LHCN-M2 (cell line): Measurements from ENCODE around the gene PCDH19. TPM values are rescaled to one million over a fixed set of nuclear protein-coding genes. Genes with fewer than 3 reads are reported as not detected.

Experiments
- DNase-seq: peaks from one replicate; pipeline ENCODE4 v3.0.0-alpha.2; 2012; ENCODE audit warnings: low read depth
- total RNA-seq: library from RNA; depleted of rRNA; stranded (reverse); fragments of >200 nt; gene quantifications from 2 replicates; pipeline ENCODE4 v1.2.3, GENCODE V29; 2014; rRNA removed

Gene PCDH19
- total RNA-seq, 1 experiment from 2014 or later = not detected

DNA sequence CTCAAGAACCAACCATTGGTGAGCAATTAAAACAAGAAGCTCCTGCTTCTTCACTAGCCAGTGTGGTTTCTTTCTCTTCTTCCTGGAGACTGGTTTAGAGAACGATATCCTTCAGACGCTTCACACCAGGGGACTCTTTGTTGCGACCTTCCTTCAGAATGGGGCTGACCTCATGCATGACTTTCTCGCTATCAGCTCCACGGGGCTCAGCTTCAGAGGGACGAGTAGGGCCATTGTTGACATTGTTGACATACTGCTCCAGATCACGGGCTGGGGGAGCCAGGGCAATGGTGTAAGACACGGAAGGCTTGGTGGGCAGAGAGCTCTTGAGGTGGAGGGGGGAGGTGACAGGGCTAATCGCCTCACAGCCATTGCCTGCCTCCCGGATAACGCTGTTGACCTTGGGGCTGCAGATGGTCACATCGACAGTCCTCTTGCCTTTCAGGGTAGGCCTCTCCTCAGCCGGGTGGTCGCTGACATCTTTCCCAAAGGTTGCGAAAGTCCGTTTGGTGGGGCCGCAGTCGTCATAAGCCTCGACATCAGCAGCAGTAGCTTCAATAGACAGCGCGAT, 113.8 kb downstream of the PCDH19 start:
- no peak for DNase-seq

DNA sequence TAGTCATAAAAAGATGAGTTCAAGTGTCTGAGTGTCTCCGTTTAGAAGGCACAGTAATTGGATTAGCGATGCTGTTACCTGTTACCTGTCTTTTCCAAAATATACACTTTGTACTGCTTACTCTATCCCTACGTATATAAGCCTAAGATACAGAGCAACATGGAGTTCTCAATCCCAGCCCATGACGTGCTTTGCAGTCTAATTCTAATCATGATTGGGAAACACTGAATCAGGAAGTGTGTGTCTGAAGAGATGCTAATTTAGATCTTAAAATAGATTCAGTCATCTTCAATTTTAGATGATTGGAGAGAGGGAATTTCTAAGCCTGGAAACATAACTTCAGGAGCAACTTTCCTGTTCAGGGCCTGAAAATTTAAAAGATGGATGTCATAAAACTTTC, 115.1 kb downstream of the PCDH19 start:
- DNase-seq = no peak

DNA sequence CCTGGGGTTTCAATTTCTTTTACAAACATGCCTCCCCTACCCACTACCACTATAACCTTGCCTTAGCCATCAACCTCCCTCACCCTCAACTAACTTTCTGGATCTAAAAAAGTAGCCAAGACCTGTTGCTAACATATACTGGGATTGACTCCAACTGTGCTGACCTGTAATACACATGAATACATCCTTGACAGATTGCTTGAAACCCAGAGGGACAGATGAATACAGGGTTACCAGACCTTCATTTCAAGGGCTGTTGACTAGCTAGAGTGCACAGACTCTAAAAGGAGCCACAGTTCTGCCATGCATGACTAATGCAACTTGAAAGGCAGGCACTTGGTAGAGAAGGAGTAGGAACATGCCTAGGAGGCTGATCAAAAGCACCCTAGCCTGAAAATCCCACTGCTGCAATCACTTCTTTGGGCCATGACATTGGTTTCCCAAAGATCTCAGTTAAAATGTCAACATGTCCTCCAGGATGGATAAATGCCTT, 121.0 kb downstream of the PCDH19 start:
- DNase-seq = no peak

DNA sequence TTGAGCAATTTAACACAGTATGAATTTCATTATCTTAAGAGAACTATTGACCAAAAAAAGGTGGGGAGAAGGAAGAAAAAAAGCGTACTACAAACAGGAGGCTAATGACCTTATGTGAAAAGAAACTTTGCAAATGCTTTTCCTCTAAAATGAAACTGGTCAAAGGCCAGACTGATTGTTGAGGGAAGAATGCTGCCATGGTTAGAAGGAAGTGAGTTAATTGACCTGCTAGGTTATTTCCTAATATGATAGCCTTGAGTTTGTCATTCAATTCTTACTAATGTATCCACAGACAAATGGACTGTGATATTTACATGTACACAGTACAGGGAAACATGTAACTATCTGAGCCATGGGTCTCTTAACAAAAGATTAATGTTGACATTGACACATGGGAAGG, 132.8 kb downstream of the PCDH19 start:
- no peak for DNase-seq

DNA sequence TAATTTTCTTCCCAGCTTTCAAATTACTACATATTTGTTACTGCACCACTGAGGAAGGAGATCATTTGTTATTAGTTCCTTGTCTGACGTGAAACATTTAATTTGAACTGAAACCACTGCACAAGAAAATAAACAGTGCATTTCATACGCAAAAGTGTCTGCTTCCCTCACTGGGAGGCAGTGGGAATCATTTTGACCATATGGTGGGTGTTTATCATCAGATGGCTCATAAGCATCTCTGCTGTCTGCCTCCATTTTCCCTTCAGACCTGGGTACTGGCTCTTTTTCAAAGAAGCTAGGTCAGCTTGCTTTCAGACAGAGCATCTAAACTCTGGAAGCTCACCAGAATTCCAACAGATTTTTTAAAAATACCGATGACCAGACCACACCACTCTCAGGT, 135.2 kb downstream of the PCDH19 start:
- DNase-seq = no peak

DNA sequence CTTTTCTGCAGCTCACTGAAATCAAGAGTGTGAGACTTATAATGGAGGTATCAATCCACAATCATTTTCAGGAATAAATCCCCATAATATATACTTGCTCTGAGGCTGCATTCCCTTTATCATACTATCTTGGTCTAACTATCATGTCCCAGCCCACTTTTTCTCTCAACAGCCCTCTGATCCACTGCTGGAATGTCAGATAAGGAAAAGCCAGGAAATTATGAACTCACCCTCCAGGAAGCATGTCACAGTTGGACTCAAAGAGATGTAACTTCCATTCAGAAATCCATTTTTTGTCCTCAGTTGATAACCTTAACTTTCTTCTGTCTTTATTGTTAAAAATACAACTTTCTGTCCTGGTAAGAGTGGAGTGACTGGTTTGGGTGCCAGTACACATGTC, 144.9 kb downstream of the PCDH19 start:
- DNase-seq = no peak

DNA sequence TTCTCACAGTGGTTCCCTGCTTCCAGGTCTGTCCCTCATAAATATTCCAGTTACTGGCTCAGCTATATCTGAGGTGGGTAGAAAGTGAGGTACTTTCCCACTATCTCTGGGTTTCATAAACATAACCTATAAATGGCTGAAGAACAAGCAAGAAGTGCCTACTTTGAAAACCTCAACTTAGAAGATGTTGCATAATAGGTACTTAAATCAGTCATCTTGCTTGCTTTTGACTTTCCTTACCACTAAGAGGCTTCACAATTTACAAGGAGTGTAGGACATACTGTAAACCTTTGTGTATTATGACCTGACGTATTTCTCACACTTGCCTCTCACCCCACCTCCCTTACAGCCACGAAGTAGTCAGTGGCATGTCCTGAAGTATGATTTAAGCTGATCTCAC, 145.9 kb downstream of the PCDH19 start:
- no peak for DNase-seq

DNA sequence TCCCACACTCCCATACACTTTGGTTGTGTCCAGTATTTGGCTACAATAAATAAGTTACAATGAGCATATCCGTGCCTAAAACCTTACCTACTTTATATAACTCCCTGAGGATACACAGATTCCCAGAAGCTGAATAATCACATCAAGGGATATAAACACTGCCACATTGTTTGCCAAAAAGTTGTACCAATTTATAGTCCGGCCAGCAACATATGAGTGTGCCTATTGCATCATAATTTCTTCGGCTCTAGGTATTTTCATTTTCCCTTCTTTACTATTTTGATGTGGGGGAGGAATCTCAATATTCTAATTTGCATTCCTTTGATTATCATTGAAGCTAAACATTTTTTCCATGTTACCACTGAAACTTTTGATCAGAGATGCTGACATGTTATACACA, 146.4 kb downstream of the PCDH19 start:
- DNase-seq = no peak

DNA sequence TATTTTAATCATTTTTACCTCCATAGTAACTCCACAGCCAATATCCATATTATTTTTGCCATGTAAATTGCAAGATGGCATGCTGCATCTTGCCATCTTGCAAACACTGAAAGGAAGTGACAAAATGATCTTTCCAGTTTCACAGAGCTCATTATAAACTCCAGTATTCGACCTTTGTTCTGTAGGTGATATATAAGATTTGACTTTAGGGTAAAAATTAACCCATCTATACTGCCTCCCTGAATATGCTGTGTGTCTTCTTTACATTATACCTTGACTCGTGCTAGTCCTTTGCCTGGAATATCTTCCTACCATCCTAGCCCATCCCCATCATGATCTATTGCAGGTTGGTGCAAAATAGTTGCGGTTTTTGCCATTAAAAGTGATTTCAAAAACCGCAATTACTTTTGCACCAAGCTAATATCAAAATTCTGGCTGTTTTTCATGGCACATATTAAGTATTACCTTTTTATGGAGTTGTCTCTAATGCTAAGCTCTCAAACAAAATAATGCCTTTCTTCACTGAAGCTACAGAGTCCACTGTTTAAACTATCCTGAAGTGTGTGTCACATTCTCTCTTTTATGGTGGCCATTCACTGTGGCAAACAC, 161.1 kb downstream of the PCDH19 start:
- no peak for DNase-seq

DNA sequence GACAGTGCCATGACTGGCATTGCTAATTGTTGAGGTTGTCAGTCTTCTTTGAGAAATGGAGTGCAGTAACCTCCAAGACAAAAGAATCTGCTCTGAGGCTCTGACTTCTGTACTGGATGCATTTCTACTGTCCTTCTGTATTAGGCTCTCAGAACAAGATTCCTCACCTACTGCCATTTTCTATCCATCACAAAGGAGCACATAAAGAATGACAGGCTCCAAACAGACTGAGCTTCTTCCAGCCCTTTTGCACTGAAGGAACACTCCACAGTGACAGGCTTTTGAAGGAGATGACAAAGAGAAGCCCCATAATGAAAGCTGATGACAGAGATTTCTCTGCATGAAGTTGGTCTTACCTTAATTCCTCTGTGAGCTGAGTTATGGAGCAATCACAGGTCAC, 162.2 kb downstream of the PCDH19 start:
- no peak for DNase-seq

DNA sequence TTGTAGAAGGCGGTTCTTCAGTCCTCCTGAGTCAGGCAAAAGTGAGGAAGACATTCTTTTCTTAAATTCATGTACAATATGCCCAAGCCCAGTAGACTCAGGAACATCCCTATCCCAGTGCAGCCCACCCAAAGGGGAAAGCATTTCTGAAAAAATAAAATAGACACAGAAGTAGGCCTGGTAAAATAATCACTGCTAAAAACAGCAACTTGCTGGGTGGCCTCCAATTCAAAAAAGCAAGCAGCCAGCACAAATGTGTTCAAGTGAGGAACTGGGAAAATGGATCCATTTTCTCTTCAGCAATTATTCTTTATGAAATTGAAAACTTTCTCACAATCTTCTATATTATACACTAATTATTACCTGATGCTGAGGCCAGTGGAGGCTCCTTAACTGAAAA, 165.4 kb downstream of the PCDH19 start:
- no peak for DNase-seq

Other genes starting within 250 kb of the PCDH19 start
- gene TNMD, start 174.7 kb upstream of the PCDH19 start, total RNA-seq = not detected in 2 replicates
- gene TSPAN6, start 226.5 kb upstream of the PCDH19 start, total RNA-seq = 23.5 and 27.3 TPM in 2 replicates
- gene SRPX2, start 233.9 kb upstream of the PCDH19 start, total RNA-seq = 62.8 and 74.5 TPM in 2 replicates